Loucy (cell line): ENCODE measurements around the gene THSD7A.

Experiments used
- CTCF ChIP-seq: fragments of 200-600 bp; sonication (generic); conservative IDR thresholded peaks from 2 replicates; pipeline ENCODE4 v1.5.1; 2014; ENCODE audit warnings: mild to moderate bottlenecking, antibody characterized with exemption, low read length
- EZH2phosphoT487 ChIP-seq: fragments of 200-600 bp; IDR thresholded peaks from 2 replicates; pipeline ENCODE4 v1.6.1; 2018; ENCODE audit warnings: antibody characterized with exemption, mild to moderate bottlenecking, moderate library complexity, borderline replicate concordance

DNA sequence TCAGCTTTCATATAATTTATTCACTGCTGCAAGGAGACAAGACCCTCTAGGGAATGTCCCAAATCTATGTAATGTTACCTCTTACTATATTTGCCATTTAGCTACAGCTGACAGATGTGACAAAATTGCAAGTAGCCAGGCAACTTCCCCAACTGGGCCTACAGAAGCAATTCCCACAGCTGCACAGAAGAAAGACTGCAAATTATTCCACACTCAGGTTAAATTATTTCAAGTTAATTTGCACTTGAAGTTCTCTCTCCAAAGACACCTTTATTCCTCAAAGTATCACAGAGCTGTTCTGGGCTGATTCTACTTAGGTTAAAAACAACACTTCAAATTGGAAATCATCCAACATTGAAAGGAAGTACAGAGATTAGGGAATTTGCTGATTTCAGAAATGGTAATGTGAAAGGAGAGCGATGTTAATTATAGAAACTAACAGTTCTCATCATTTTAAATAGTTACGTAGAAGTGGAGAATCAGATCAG lies 133.6 kb downstream of the THSD7A start:
- TF ChIP-seq CTCF (no peak), EZH2phosphoT487 (no peak)
